ENCODE measurements around the gene ZFR2. TPM values are rescaled to one million over a fixed set of nuclear protein-coding genes. Genes with fewer than 3 reads are reported as not detected.

The ZFR2 gene
- total RNA-seq, 4 donors from 2014 or later = not detected

DNA sequence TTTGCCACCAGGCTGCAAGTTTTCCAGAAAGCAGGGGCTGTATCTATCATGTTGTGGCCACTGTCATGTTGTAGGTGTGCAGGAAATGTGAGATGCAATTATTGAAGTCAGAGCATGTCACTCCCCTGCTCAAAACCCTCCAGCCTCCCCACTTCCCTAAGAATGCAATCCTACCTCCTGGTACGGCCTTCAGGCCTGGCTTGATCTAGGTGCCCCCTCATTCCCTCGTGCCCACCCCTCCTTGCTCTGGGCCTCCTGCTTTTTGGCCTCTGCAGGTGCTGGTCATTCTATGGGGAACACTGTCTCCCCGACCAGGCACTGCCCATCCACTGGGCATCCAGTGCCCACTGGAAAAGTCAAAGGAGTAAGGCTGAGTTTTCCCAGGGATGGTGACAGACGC lies 54.2 kb downstream of the ZFR2 start:
- Histone ChIP-seq H3K4me1 (peaks cover 0 to 10% (median 0%) of the 10 kb centered on the region in 4 donors), H3K27me3 (peaks cover 0 to 12% of the 10 kb centered on the region in 2 donors), H3K27ac (no peak overlapping the region), H3K4me3 (no peak overlapping the region), H3K9me3 (no peaks in the 10 kb centered on the region), H3K36me3 (no peaks in the 10 kb centered on the region)
- WGBS, 2 donors = 91 to 96% methylated on average over 4 of the region's 4 CpGs
- TF ChIP-seq EP300 (IDR thresholded peaks at IDR 0.05) = no peak
- no peak for DNase-seq (ENCODE audit: low spot score in 2 of 2)

DNA sequence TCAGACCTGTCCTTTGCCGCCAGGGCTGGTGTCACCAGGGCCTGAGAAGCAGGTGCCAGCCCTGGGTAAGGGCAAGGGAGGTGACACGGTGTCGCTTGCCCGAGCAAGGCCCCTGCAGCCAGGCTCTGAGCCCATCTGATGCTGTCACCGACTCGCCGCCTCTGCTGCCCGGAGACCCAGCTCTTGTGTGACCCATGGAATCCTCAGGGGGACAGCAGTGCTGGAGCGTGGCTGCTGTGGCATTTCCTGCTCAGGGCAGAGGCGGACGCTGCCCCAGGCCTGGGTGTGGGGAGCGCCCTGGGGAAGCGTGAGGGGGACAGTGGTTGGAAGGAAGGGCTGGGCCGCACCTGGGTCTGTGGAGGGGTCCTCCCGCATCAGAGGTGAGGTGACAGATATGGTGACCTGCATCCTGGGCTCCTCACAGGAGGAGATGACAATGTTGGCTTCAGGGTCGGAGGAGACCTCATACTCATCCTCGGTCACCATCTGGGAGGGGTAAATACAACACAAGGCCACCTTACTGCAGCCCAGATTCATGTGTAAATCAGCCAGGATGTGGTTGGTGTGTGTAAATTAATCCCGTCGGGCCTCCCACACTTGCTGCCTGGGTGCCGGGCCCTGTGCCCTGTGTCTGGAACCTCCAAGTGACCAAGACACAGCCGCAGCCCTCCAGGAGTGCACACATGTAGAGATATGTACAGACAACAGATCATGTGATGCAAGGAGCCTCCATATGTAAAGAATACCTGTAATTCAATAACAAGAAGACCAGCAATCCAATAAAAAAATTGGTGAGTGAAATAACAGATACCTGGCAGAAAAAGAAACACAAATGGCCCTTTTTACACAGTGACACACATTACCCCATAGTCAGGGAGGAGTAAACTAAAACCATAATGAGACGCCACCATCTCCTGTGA lies 55.1 kb downstream of the ZFR2 start:
- Histone ChIP-seq H3K4me3 (no peak overlapping the region), H3K27me3 (peaks cover 0 to 12% of the 10 kb centered on the region in 2 donors)
- DNase-seq (ENCODE audit: low spot score in 2 of 2) = no peak

DNA sequence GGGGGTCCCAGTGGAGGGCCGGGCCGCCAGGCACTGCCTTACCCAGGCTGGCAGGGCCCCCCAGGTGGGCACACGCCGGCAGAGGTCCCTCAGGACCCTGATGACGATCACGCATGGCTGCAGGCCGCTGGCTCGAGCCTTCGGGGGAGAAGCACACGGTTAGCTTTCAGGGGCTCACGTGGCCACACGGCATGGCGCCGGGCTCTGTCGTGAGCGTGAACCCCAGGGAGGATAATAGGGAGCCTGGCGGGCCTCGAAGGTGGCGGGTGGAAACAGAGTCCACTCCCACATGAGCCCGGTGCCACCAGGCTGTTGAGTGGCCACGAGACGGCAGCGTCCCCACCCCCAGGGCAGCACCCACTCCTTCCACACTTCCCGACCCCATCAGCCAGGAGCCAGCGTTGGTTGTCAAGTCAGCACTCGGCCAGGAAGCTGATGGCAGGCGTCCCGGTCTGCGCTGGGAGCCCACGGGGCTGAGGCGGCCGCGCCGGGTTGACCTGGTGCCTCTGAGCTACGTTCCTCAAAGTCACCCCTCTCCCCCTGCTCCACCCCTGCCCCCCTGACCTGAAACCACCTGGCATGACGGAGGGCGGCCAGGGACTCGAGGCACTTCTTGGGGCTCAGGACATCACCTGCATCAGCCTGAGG lies 58.0 kb downstream of the ZFR2 start:
- peaks cover 0 to 10% (median 0%) of the 10 kb centered on the region in 4 donors for H3K4me1 ChIP-seq
- WGBS, 2 donors = 82 to 88% methylated on average over 11 to 36 of the region's 38 CpGs

More for the DNA sequence above, 55.1 kb downstream of the ZFR2 start:
- Histone ChIP-seq H3K36me3 (no peaks in the 10 kb centered on the region), H3K4me1 (peaks cover 0 to 10% (median 0%) of the 10 kb centered on the region in 4 donors), H3K27ac (no peak overlapping the region), H3K9me3 (no peaks in the 10 kb centered on the region)
- 78 to 81% methylated on average over 11 to 22 of the region's 22 CpGs for WGBS, 2 donors
- TF ChIP-seq, protein P1, sequence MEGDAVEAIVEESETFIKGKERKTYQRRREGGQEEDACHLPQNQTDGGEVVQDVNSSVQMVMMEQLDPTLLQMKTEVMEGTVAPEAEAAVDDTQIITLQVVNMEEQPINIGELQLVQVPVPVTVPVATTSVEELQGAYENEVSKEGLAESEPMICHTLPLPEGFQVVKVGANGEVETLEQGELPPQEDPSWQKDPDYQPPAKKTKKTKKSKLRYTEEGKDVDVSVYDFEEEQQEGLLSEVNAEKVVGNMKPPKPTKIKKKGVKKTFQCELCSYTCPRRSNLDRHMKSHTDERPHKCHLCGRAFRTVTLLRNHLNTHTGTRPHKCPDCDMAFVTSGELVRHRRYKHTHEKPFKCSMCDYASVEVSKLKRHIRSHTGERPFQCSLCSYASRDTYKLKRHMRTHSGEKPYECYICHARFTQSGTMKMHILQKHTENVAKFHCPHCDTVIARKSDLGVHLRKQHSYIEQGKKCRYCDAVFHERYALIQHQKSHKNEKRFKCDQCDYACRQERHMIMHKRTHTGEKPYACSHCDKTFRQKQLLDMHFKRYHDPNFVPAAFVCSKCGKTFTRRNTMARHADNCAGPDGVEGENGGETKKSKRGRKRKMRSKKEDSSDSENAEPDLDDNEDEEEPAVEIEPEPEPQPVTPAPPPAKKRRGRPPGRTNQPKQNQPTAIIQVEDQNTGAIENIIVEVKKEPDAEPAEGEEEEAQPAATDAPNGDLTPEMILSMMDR (IDR thresholded peaks at IDR 0.05) = no peak
- TF ChIP-seq EP300 (IDR thresholded peaks at IDR 0.05) (no peak), POLR2A (IDR thresholded peaks at IDR 0.05) (no peak)

DNA sequence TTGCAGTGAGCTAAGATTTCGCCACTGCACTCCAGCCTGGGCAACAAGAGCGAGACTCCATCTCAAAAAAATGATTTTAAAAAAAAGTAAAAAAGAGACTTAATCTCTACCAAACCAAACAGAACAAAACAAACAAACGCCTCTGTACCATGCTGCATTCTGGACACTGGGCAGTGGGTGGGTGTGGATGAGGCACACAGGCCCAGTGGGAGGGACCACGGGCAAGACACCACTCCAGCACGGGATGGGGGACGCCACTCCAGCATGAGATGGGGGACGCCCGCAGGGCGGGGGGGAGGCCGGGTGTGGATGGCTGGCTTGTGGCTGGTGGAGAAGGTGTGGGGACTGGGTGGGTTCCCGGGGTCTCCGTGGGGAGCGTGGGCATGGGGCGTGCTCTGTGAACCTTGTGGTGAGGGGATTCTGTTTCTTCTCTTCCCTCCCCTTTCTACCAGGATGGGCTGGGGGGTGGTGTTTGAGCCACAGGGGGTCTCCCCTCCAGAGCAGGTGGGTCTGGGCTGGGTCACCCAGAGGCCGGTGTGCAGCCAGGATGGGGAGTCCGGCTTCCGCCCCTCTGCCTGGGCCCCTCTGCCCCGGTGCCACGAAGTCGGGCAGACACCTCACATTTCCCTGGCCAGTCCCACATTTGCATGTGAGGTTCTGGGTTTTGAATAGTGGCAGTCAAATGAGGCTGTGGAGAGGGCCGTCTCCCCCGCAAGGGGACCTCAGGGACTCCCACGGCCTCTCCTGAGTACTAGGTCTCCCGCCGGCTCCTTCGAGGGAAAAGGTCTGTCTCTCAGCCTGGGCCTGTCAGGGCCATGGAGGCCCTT lies 58.7 kb downstream of the ZFR2 start:
- DNase-seq (ENCODE audit: low spot score in 2 of 2) = no peak
- 74 to 80% methylated on average over 24 to 26 of the region's 26 CpGs for WGBS, 2 donors
- TF ChIP-seq POLR2A (IDR thresholded peaks at IDR 0.05) (no peak), EP300 (IDR thresholded peaks at IDR 0.05) (no peak)
- TF ChIP-seq, protein P1 (IDR thresholded peaks at IDR 0.05) = no peak
- no peak overlapping the region for H3K27ac ChIP-seq
- H3K36me3 ChIP-seq = no peaks in the 10 kb centered on the region
- no peaks in the 10 kb centered on the region for H3K9me3 ChIP-seq
- peaks cover 0 to 10% (median 0%) of the 10 kb centered on the region in 4 donors for H3K4me1 ChIP-seq
- H3K4me3 ChIP-seq = no peak overlapping the region
- H3K27me3 ChIP-seq = peaks cover 0 to 22% of the 10 kb centered on the region in 2 donors

More for the DNA sequence above, 58.0 kb downstream of the ZFR2 start:
- no peaks in the 10 kb centered on the region for H3K36me3 ChIP-seq
- TF ChIP-seq, protein P1 (IDR thresholded peaks at IDR 0.05) = no peak
- TF ChIP-seq EP300 (IDR thresholded peaks at IDR 0.05) = no peak
- TF ChIP-seq POLR2A (IDR thresholded peaks at IDR 0.05) = no peak
- no peak overlapping the region for H3K4me3 ChIP-seq
- peaks cover 0 to 14% of the 10 kb centered on the region in 2 donors for H3K27me3 ChIP-seq
- H3K27ac ChIP-seq = no peak overlapping the region
- H3K9me3 ChIP-seq = no peaks in the 10 kb centered on the region
- no peak for DNase-seq (ENCODE audit: low spot score in 2 of 2)

DNA sequence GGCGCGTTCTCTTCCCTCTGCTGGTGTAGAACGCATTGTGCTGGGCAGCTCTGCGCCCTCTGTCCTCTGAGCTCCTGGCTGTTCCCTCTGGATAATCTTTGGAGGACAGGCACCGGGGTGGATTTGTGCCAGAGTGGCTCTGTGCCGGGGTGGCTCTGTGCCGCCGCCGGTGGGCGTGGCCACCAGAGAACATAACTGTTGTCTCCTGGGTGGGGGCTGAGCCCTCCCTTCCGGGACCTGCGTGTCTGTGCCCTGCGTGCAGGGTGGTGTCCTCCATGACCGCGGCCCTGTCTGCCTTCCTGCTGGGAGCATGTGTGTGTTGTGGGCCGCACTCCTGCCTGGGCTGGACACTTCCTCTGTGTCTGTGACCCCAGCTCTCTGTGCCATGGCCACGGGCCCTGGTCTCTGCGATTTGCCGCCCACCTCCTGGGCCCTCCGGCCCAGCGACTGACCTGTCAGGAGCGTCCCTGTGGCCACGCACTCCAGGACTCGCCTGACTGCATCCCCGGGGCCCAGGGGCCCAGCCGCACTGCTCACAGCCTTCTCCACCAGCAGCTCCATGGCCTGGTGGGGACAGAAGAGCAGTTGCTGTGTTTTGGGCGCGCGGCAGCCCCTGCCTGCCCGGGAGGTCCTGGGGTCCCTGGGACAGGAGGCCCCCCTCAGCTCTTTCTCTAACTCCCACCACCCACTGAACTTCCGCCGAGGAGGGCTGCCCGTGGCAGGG lies 60.3 kb downstream of the ZFR2 start:
- Histone ChIP-seq H3K36me3 (no peaks in the 10 kb centered on the region), H3K9me3 (no peaks in the 10 kb centered on the region), H3K4me3 (no peak overlapping the region), H3K4me1 (peaks cover 0 to 10% (median 0%) of the 10 kb centered on the region in 4 donors), H3K27me3 (peaks cover 0 to 34% of the 10 kb centered on the region in 2 donors), H3K27ac (no peak overlapping the region)
- DNase-seq (ENCODE audit: low spot score in 2 of 2) = no peak
- no peak for TF ChIP-seq EP300 (IDR thresholded peaks at IDR 0.05)
- TF ChIP-seq POLR2A (IDR thresholded peaks at IDR 0.05) = no peak
- TF ChIP-seq, protein P1 (IDR thresholded peaks at IDR 0.05) = no peak
- 82 to 83% methylated on average over 25 to 33 of the region's 33 CpGs for WGBS, 2 donors

All from tibial nerve (tissue), 4 donors.